A549 (cell line): ENCODE measurements around the gene ANXA2. TPM values are rescaled to one million over a fixed set of nuclear protein-coding genes. Genes with fewer than 3 reads are reported as not detected.
A peak's percentile ranks its signal among the peaks of the same experiment; 100 is the strongest.

Experiments
- ATAC-seq, 2 experiments: fragments of 200-7000 bp in 1 of 2; fragments of >200 bp in 1 of 2; cut with Nextera tagmentation in 1 of 2; cut with Tn5 transposase in 1 of 2; 3 replicates each; pipeline versions ENCODE4 v1.8.0 to v1.9.1; 2018 to 2020; ENCODE audit warnings: mild to moderate bottlenecking in 1 of 2, moderate library complexity in 1 of 2
- CTCF ChIA-PET: fragments of 300-600 bp; sonication (Branson Sonifier 250); formaldehyde crosslinking; extraction: SDS; loops from one replicate; lab custom pipeline; 2021; ENCODE audit warnings: antibody characterized with exemption, inconsistent platforms; lab: Yijun Ruan, JAX
- POLR2A ChIA-PET: fragments of 350-600 bp; formaldehyde crosslinking; extraction: SDS; loops from one replicate; lab custom pipeline; 2021; ENCODE audit warnings: antibody characterized with exemption, inconsistent platforms; lab: Yijun Ruan, JAX
- DNase-seq, 2 experiments: peaks; one replicate each; pipeline versions ENCODE4 v3.0.0 to v3.0.0-alpha.2; 2011 to 2016; ENCODE audit warnings: low read depth in 1 of 2, low spot score in 1 of 2
- FAIRE-seq: peaks from 2 replicates; lab custom pipeline; 2011; peaks lifted over from hg19 to GRCh38; lab: Jason Lieb, UNC
- H3K27ac ChIP-seq, 2 experiments: fragments of >200 bp; sonication (Bioruptor Twin); formaldehyde crosslinking; 3 replicates each; pipeline ENCODE4 v1.5.1; 2016 to 2017
- H3K4me1 ChIP-seq: fragments of >200 bp; sonication (Bioruptor Twin); formaldehyde crosslinking; 3 replicates; pipeline ENCODE4 v1.6.1; 2016
- H3K4me2 ChIP-seq: fragments of >200 bp; sonication (Bioruptor Twin); formaldehyde crosslinking; 3 replicates; pipeline ENCODE4 v1.6.1; 2016
- H3K4me3 ChIP-seq: fragments of >200 bp; sonication (Bioruptor Twin); formaldehyde crosslinking; 3 replicates; pipeline ENCODE4 v1.5.1; 2016
- H3K9me3 ChIP-seq: fragments of >200 bp; sonication (Bioruptor Twin); formaldehyde crosslinking; 3 replicates; pipeline ENCODE4 v1.6.1; 2016
- ATOH8 ChIP-seq: fragments of 250-450 bp; sonication (Bioruptor Pico); IDR thresholded peaks from 2 replicates; pipeline ENCODE4 v1.5.0; 2020; ENCODE audit warnings: low read depth, mild to moderate bottlenecking, moderate library complexity
- BCL3 ChIP-seq: fragments of >200 bp; sonication (Bioruptor Twin); formaldehyde crosslinking; IDR thresholded peaks from 3 replicates; pipeline ENCODE4 v1.6.1; 2016
- CEBPB ChIP-seq, 2 experiments: fragments of >200 bp in 1 of 2; sonication (Bioruptor Twin) in 1 of 2; formaldehyde crosslinking in 1 of 2; IDR thresholded peaks; 2 replicates each; pipeline ENCODE4 v1.6.1; 2012 to 2016
- CHD2 ChIP-seq: fragments of 150-350 bp; IDR thresholded peaks from 2 replicates; pipeline ENCODE4 v1.6.1; 2014; ENCODE audit warnings: low read length; ENCODE audit not compliant: partially characterized antibody
- CTCF ChIP-seq: fragments of >200 bp; sonication (Bioruptor Twin); formaldehyde crosslinking; IDR thresholded peaks from 3 replicates; pipeline ENCODE4 v1.5.1; 2016
- E2F6 ChIP-seq: IDR thresholded peaks from 2 replicates; pipeline ENCODE4 v1.6.1; 2012; ENCODE audit warnings: low read depth, borderline replicate concordance
- EHMT2 ChIP-seq: fragments of 200-600 bp; sonication (generic); IDR thresholded peaks from 2 replicates; pipeline ENCODE4 v1.6.1; 2016; ENCODE audit warnings: antibody characterized with exemption, low read depth, mild to moderate bottlenecking, moderate library complexity
- EP300 ChIP-seq, 2 experiments: fragments of >200 bp; sonication (Bioruptor Twin); formaldehyde crosslinking; IDR thresholded peaks; 2 replicates in 1 of 2; 3 replicates in 1 of 2; pipeline ENCODE4 v1.6.1; 2016 to 2017
- ESRRA ChIP-seq: fragments of 150-350 bp; IDR thresholded peaks from 2 replicates; pipeline ENCODE4 v1.6.1; 2014; ENCODE audit warnings: mild to moderate bottlenecking, low read length, borderline replicate concordance
- FOSL2 ChIP-seq, 2 experiments: fragments of 450-650 bp in 1 of 2; fragments of >200 bp in 1 of 2; sonication (Bioruptor Twin) in 1 of 2; formaldehyde crosslinking; IDR thresholded peaks; 2 replicates each; pipeline versions ENCODE4 v1.5.0 to v1.6.1; 2016 to 2020; ENCODE audit warnings: mild to moderate bottlenecking in 1 of 2, moderate library complexity in 1 of 2
- FOXS1 ChIP-seq: fragments of 250-450 bp; sonication (Bioruptor Pico); IDR thresholded peaks from 2 replicates; pipeline ENCODE4 v1.5.0; 2020; ENCODE audit warnings: mild to moderate bottlenecking, moderate library complexity
- GATA3 ChIP-seq: IDR thresholded peaks from 2 replicates; pipeline ENCODE4 v1.6.1; 2012; ENCODE audit warnings: borderline replicate concordance
- HEYL ChIP-seq: fragments of 250-450 bp; sonication (Bioruptor Pico); IDR thresholded peaks from 2 replicates; pipeline ENCODE4 v1.8.0; 2021; ENCODE audit warnings: mild to moderate bottlenecking, moderate library complexity
- JUN ChIP-seq, 2 experiments: fragments of >200 bp; sonication (Bioruptor Twin); formaldehyde crosslinking; IDR thresholded peaks; 2 replicates in 1 of 2; 3 replicates in 1 of 2; pipeline ENCODE4 v1.6.1; 2016 to 2017
- JUNB ChIP-seq: fragments of >200 bp; sonication (Bioruptor Twin); formaldehyde crosslinking; IDR thresholded peaks from 2 replicates; pipeline ENCODE4 v1.6.1; 2016
- KDM1A ChIP-seq: fragments of 200-600 bp; sonication (generic); IDR thresholded peaks from 2 replicates; pipeline ENCODE4 v1.6.1; 2016; ENCODE audit warnings: low read depth, mild to moderate bottlenecking
- KDM5A ChIP-seq: fragments of 200-600 bp; sonication (generic); IDR thresholded peaks from 2 replicates; pipeline ENCODE4 v1.6.1; 2016; ENCODE audit warnings: antibody characterized with exemption, mild to moderate bottlenecking
- MAX ChIP-seq: IDR thresholded peaks from 2 replicates; pipeline ENCODE4 v1.6.1; 2012
- MAZ ChIP-seq: fragments of 150-350 bp; IDR thresholded peaks from 2 replicates; pipeline ENCODE4 v1.6.1; 2014; ENCODE audit warnings: antibody characterized with exemption, low read depth, low read length, borderline replicate concordance
- MYC ChIP-seq: IDR thresholded peaks from 2 replicates; pipeline ENCODE4 v1.6.1; 2012; ENCODE audit warnings: mild to moderate bottlenecking, inconsistent platforms, low read length, improper control_type of control experiment, borderline replicate concordance
- PHF8 ChIP-seq: fragments of 200-600 bp; sonication (generic); IDR thresholded peaks from 2 replicates; pipeline ENCODE4 v1.6.1; 2016; ENCODE audit warnings: low read depth, mild to moderate bottlenecking, antibody characterized with exemption, moderate library complexity, borderline replicate concordance
- POLR2A ChIP-seq: IDR thresholded peaks from 2 replicates; pipeline ENCODE4 v1.6.1; 2012; ENCODE audit warnings: mild to moderate bottlenecking, low read length
- POLR2AphosphoS2 ChIP-seq: conservative IDR thresholded peaks from 2 replicates; pipeline ENCODE4 v1.6.1; 2012; ENCODE audit warnings: low read length, improper control_type of control experiment, inconsistent platforms
- RAD21 ChIP-seq, 2 experiments: fragments of >200 bp in 1 of 2; sonication (Bioruptor Twin) in 1 of 2; formaldehyde crosslinking in 1 of 2; IDR thresholded peaks in 1 of 2; conservative IDR thresholded peaks in 1 of 2; 2 replicates in 1 of 2; 3 replicates in 1 of 2; pipeline ENCODE4 v1.6.1; 2012 to 2018; ENCODE audit warnings: inconsistent platforms in 1 of 2
- SMC3 ChIP-seq: fragments of >200 bp; sonication (Bioruptor Twin); formaldehyde crosslinking; IDR thresholded peaks from 3 replicates; pipeline ENCODE4 v1.6.1; 2018; ENCODE audit warnings: inconsistent platforms
- ZSCAN20 ChIP-seq: fragments of 250-450 bp; sonication (Bioruptor Pico); IDR thresholded peaks from 2 replicates; pipeline ENCODE4 v1.8.0; 2022; ENCODE audit warnings: mild to moderate bottlenecking, moderate library complexity
- WGBS: methylation state at CpG from one replicate; pipeline ENCODE4 v1.1.6; 2017; ENCODE audit errors: missing lambda C conversion rate; 5-methylcytosine and 5-hydroxymethylcytosine counted together
- polyA minus RNA-seq: library from RNA; depleted of rRNA, polyadenylated mRNA; stranded (reverse); fragments of >200 nt; gene quantifications from 2 replicates; pipeline ENCODE4 v1.2.3, GENCODE V29; 2011; rRNA and poly(A)+ RNA removed
- polyA plus RNA-seq, 4 experiments: library from polyadenylated mRNA; depleted of rRNA in 3 of 4; stranded (reverse); fragments of >200 nt; fragmentation: RNase III in 1 of 4; extraction: RNeasy Plus Mini Kit Qiagen cat#74134 plus additional on column Dnase treatment in 1 of 4; gene quantifications; 2 replicates in 3 of 4; 3 replicates in 1 of 4; pipeline ENCODE4 v1.2.3, GENCODE V29; 2011 to 2017

The ANXA2 gene
- polyA plus RNA-seq (2011; rRNA removed) (5,725 and 5,746 TPM in 2 replicates), polyA plus RNA-seq (2017; fragmentation: RNase III; extraction: RNeasy Plus Mini Kit Qiagen cat#74134 plus additional on column Dnase treatment) (4,707 to 5,021 TPM (median 4,900 TPM) in 3 replicates), polyA minus RNA-seq (4,094 and 4,183 TPM in 2 replicates)
- 4,340 and 4,409 TPM in 2 replicates for polyA plus RNA-seq (2012; cell fraction: cytosol; rRNA removed)
- 2,599 and 4,127 TPM in 2 replicates for polyA plus RNA-seq (2012; cell fraction: nucleus; rRNA removed)

GRCh38 chr15:60397772-60398445, at the start of gene ANXA2:
ANXA2 (minus strand) TSS chr15:60397986; CDS start chr15:60386075, 11,911 bp downstream.
- Histone ChIP-seq H3K27ac (peak within 1 kb of the TSS; percentile 97 to 99), H3K4me1 (peaks cover 59% of the 10 kb centered on the region), H3K9me3 (no peaks in the 10 kb centered on the region), H3K4me3 (peak within 1 kb of the TSS; percentile 88), H3K4me2 (peak within 1 kb of the TSS; percentile 94)
- ATAC-seq: peak; percentile 62 to 72
- 1% methylated on average over 30 of the region's 53 CpGs for WGBS
- POLR2A ChIA-PET: interaction anchor here (0.6 to 10.2 kb wide), 25 partner anchors 9 to 1520 kb away, joined by 3 to 152 read pairs (median 5); partner anchors contain the start of gene ICE2
- peak; percentile 84 to 95 for DNase-seq
- TF ChIP-seq KDM5A (no peak), E2F6 (peak; percentile 5; the same call in 1 of the 2 replicates), BCL3 (peak; percentile 98), EHMT2 (no peak), ZSCAN20 (0 out of 2 replicates have a peak, but pooled peaks have one; percentile 50), MAZ (peak; percentile 58; the same call in 1 of the 2 replicates), CHD2 (peak; percentile 20), JUNB (peak; percentile 69), POLR2A (peak; percentile 92), SMC3 (0 out of 3 replicates have a peak, but pooled peaks have one; percentile 9), MAX (peak; percentile 44; the same call in 1 of the 2 replicates), HEYL (CRISPR knock-in tag) (no peak), EP300 (IDR thresholded peaks at IDR 0.05) (peak in 1 of 2 experiments; percentile 37; a peak in 1 of 5 replicates), POLR2AphosphoS2 (0 out of 2 replicates have a peak, but pooled peaks have one; percentile 2), JUN (IDR thresholded peaks at IDR 0.05) (peak; percentile 95 to 99), KDM1A (no peak), FOSL2 (IDR thresholded peaks at IDR 0.05) (peak; percentile 83), FOSL2 (CRISPR knock-in tag; IDR thresholded peaks at IDR 0.05) (peak; percentile 95), PHF8 (peak; percentile 85), ATOH8 (CRISPR knock-in tag) (0 out of 2 replicates have a peak, but pooled peaks have one; percentile 14), GATA3 (0 out of 2 replicates have a peak, but pooled peaks have one; percentile 49), MYC (peak; percentile 97)
- CTCF ChIA-PET: interaction anchor here (0.6 to 4.6 kb wide), 9 partner anchors 9 to 47 kb away, joined by 3 to 35 read pairs (median 7); no protein-coding TSS in a partner anchor
- FAIRE-seq: no peak

- Histone ChIP-seq H3K4me3 (no peak overlapping the region), H3K27ac (peak overlapping the region; percentile 32 to 59; a peak in 4 of 6 replicates)
- 72% methylated on average over 6 of the region's 6 CpGs for WGBS
- CTCF ChIA-PET: interaction anchor here (0.7 to 9.3 kb wide), 40 partner anchors 8 to 713 kb away, joined by 3 to 116 read pairs (median 7); partner anchors contain the start of gene ANXA2
- POLR2A ChIA-PET: interaction anchor here (0.6 to 2.3 kb wide), 7 partner anchors 37 to 93 kb away, joined by 3 to 12 read pairs (median 4); partner anchors contain the start of gene ANXA2
- DNase-seq: peak; percentile 30 to 50
- peak; percentile 85 to 91 for TF ChIP-seq RAD21 (conservative IDR thresholded peaks at IDR 0.05 in 1 of 2, IDR thresholded peaks at IDR 0.05 in 1 of 2)
- no peak for TF ChIP-seq ESRRA
- TF ChIP-seq EP300 (IDR thresholded peaks at IDR 0.05): no peak
- TF ChIP-seq CTCF: peak; percentile 92
- TF ChIP-seq SMC3: peak; percentile 90
- TF ChIP-seq CEBPB (IDR thresholded peaks at IDR 0.05): peak; percentile 72 to 82; a peak in 3 of 4 replicates
- TF ChIP-seq FOXS1: no peak
- TF ChIP-seq, all 56 proteins: peak for 4
- FAIRE-seq (peak; percentile 46), ATAC-seq (peak in 1 of 2 experiments; percentile 58; a peak in 4 of 6 replicates)
- H3K4me1 ChIP-seq: peaks cover 58% of the 10 kb centered on the region
- no peaks in the 10 kb centered on the region for H3K9me3 ChIP-seq
- H3K4me2 ChIP-seq: peak overlapping the region; percentile 22; the same call in 2 of the 3 replicates
These were observed 46.6 kb upstream of the ANXA2 start for GRCh38 chr15:60444289-60444912.
